ENCODE data around the gene SGCD.

The SGCD gene

GRCh38 chr5:156800929-156801328 lies 474.0 kb downstream of the SGCD start:
- H3K4me3 ChIP-seq (ENCODE audit: low read depth in 1 of 2, low read length in 1 of 2), result no peak overlapping the region
- H3K9me3 ChIP-seq, result no peaks in the 10 kb centered on the region
- no peaks in the 10 kb centered on the region for H3K4me1 ChIP-seq (ENCODE audit: control insufficient read depth in 1 of 2, insufficient read depth in 1 of 2, low read depth in 1 of 2, low read length in 1 of 2)
- TF ChIP-seq CTCF (IDR thresholded peaks at IDR 0.05), result no peak
- no peaks in the 10 kb centered on the region for H3K36me3 ChIP-seq
- no peak overlapping the region for H3K27ac ChIP-seq
- H3K27me3 ChIP-seq, result no peaks in the 10 kb centered on the region

- H3K27ac ChIP-seq, result no peak overlapping the region
- TF ChIP-seq CTCF (IDR thresholded peaks at IDR 0.05), result no peak
- H3K4me3 ChIP-seq (ENCODE audit: low read depth in 1 of 2, low read length in 1 of 2), result no peak overlapping the region
- H3K9me3 ChIP-seq, result no peaks in the 10 kb centered on the region
- H3K4me1 ChIP-seq (ENCODE audit: control insufficient read depth in 1 of 2, insufficient read depth in 1 of 2, low read depth in 1 of 2, low read length in 1 of 2), result no peaks in the 10 kb centered on the region
- no peaks in the 10 kb centered on the region for H3K36me3 ChIP-seq
- H3K27me3 ChIP-seq, result no peaks in the 10 kb centered on the region
Measured at GRCh38 chr5:156802501-156802900, 475.5 kb downstream of the SGCD start.

GRCh38 chr5:156803404-156803803 lies 476.4 kb downstream of the SGCD start:
- Histone ChIP-seq H3K9me3 (no peaks in the 10 kb centered on the region), H3K27ac (no peak overlapping the region), H3K4me1 (ENCODE audit: control insufficient read depth in 1 of 2, insufficient read depth in 1 of 2, low read depth in 1 of 2, low read length in 1 of 2) (no peaks in the 10 kb centered on the region), H3K36me3 (no peaks in the 10 kb centered on the region), H3K4me3 (ENCODE audit: low read depth in 1 of 2, low read length in 1 of 2) (no peak overlapping the region), H3K27me3 (no peaks in the 10 kb centered on the region)
- no peak for TF ChIP-seq CTCF (IDR thresholded peaks at IDR 0.05)

DNA sequence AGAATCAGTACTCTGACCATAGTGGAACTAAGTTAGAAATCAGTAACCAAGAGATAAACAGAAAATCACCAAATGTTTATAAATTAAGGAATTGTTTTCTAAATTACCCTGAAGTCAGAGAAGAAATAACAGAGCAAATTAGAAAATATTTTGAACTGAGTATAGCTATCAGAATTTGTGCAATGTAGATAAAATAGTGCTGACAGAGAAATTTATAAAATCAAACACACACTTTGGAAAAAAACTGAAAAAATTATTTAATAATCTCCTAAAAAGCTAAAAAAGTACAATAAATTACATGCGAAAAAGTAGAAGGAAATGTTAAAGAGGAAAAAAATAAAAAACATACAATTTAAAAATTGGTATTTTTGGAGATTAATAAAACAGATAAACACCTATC lies 486.0 kb downstream of the SGCD start:
- no peak for TF ChIP-seq CTCF (IDR thresholded peaks at IDR 0.05)
- no peaks in the 10 kb centered on the region for H3K4me1 ChIP-seq (ENCODE audit: control insufficient read depth in 1 of 2, insufficient read depth in 1 of 2, low read depth in 1 of 2, low read length in 1 of 2)
- no peak overlapping the region for H3K27ac ChIP-seq
- no peaks in the 10 kb centered on the region for H3K27me3 ChIP-seq
- H3K36me3 ChIP-seq, result no peaks in the 10 kb centered on the region
- H3K4me3 ChIP-seq (ENCODE audit: low read depth in 1 of 2, low read length in 1 of 2), result no peak overlapping the region
- H3K9me3 ChIP-seq, result no peaks in the 10 kb centered on the region

DNA sequence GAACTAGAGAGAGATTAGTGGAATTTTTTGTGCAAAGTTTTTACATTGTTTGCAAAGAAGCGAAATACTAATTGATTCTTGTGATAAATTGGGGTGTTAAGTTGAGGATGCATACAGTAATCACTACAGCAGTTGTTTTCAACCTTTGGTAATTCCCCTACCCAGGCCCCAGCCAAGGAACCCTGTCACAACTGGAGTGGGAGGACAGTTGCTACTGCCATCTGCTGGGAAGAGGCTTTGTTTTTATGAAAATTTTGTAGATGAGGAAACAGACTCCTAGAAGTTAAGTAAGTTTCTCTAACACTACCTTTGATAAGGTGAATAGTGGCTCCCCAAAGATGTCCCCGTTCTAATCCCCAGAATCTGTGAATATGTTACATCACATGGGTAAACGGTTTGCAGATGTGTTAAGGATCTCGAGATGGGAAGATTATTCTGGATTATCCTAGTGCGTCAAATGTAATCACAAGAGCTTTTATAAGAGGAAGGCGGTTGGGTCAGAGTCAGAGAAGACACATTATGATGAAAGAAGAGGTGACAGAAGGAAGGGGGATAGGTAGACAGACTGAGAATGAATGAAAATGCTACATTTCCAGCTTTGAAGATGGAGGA lies 489.1 kb downstream of the SGCD start:
- H3K9me3 ChIP-seq, result no peaks in the 10 kb centered on the region
- no peaks in the 10 kb centered on the region for H3K27me3 ChIP-seq

More for the DNA sequence above, 489.1 kb downstream of the SGCD start:
- H3K4me1 ChIP-seq (ENCODE audit: control insufficient read depth in 1 of 2, insufficient read depth in 1 of 2, low read depth in 1 of 2, low read length in 1 of 2), result no peaks in the 10 kb centered on the region
- H3K4me3 ChIP-seq (ENCODE audit: low read depth in 1 of 2, low read length in 1 of 2), result no peak overlapping the region
- TF ChIP-seq CTCF (IDR thresholded peaks at IDR 0.05), result no peak
- H3K36me3 ChIP-seq, result no peaks in the 10 kb centered on the region
- no peak overlapping the region for H3K27ac ChIP-seq

All from neutrophil (primary cell).